Loucy (cell line): ENCODE results near the gene PLEKHA7.
A peak's percentile ranks its signal among the peaks of the same experiment; 100 is the strongest.

Experiments used
- H2AFZ ChIP-seq: fragments of 200-600 bp; sonication (generic); 2 replicates; pipeline ENCODE4 v1.6.0; 2016; ENCODE audit warnings: antibody characterized with exemption, mild to moderate bottlenecking, low read length, moderate library complexity
- H3F3A ChIP-seq: fragments of 200-600 bp; 2 replicates; pipeline ENCODE4 v1.6.0; 2016; ENCODE audit warnings: antibody characterized with exemption, low read depth, mild to moderate bottlenecking
- H3K27me3 ChIP-seq: fragments of 200-600 bp; sonication (generic); 2 replicates; pipeline ENCODE4 v1.6.1; 2014; ENCODE audit warnings: low read length, mild to moderate bottlenecking; ENCODE audit not compliant: insufficient read depth, poor library complexity, severe bottlenecking
- H3K36me3 ChIP-seq: fragments of 200-600 bp; sonication (generic); 2 replicates; pipeline ENCODE4 v1.6.1; 2016; ENCODE audit warnings: low read length; ENCODE audit not compliant: insufficient read depth
- H3K4me1 ChIP-seq: fragments of 200-600 bp; sonication (generic); 2 replicates; pipeline ENCODE4 v1.5.1; 2014; ENCODE audit warnings: low read length, mild to moderate bottlenecking; ENCODE audit not compliant: insufficient read depth, poor library complexity, severe bottlenecking
- H3K4me2 ChIP-seq: fragments of 200-600 bp; sonication (generic); 2 replicates; pipeline ENCODE4 v1.6.0; 2014; ENCODE audit warnings: antibody characterized with exemption, low read length, low read depth, mild to moderate bottlenecking; ENCODE audit not compliant: poor library complexity, severe bottlenecking
- H3K4me3 ChIP-seq: fragments of 200-600 bp; sonication (generic); 2 replicates; pipeline ENCODE4 v1.5.1; 2014; ENCODE audit warnings: low read length, mild to moderate bottlenecking, mixed read lengths; ENCODE audit not compliant: poor library complexity, severe bottlenecking
- H3K79me2 ChIP-seq: fragments of 200-600 bp; sonication (generic); 2 replicates; pipeline ENCODE4 v1.6.1; 2014; ENCODE audit warnings: low read length; ENCODE audit not compliant: insufficient read depth
- H3K9ac ChIP-seq: fragments of 200-600 bp; sonication (generic); 2 replicates; pipeline ENCODE4 v1.6.0; 2014; ENCODE audit warnings: mild to moderate bottlenecking, low read depth, low read length, moderate library complexity; ENCODE audit not compliant: poor library complexity, severe bottlenecking
- H3K9me2 ChIP-seq: fragments of 200-600 bp; sonication (generic); replicated peaks from 2 replicates; pipeline ENCODE4 v1.6.1; 2016; ENCODE audit warnings: low read depth, low read length, mixed read lengths
- H3K9me3 ChIP-seq: fragments of 200-600 bp; sonication (generic); 2 replicates; pipeline ENCODE4 v1.6.1; 2014; ENCODE audit warnings: mild to moderate bottlenecking, antibody characterized with exemption, low read length, low read depth; ENCODE audit not compliant: insufficient read depth
- H4K20me1 ChIP-seq: fragments of 200-600 bp; sonication (generic); 2 replicates; pipeline ENCODE4 v1.6.0; 2014; ENCODE audit warnings: antibody characterized with exemption, low read length, mild to moderate bottlenecking; ENCODE audit not compliant: insufficient read depth, poor library complexity, severe bottlenecking
- EZH2phosphoT487 ChIP-seq: fragments of 200-600 bp; IDR thresholded peaks from 2 replicates; pipeline ENCODE4 v1.6.1; 2018; ENCODE audit warnings: antibody characterized with exemption, mild to moderate bottlenecking, moderate library complexity, borderline replicate concordance
- TF ChIP-seq, protein P1 (sequence below): fragments of 200-600 bp; sonication (generic); conservative IDR thresholded peaks from 2 replicates; pipeline ENCODE4 v1.5.1; 2014; ENCODE audit warnings: mild to moderate bottlenecking, antibody characterized with exemption, low read length

PLEKHA7 gene

GRCh38 chr11:16986434-16987204 is 27.6 kb downstream of the PLEKHA7 start:
- peak overlapping the region; percentile 12 for H3K9ac ChIP-seq
- H3K9me2 ChIP-seq, result no peaks in the 10 kb centered on the region
- no peaks in the 10 kb centered on the region for H3K36me3 ChIP-seq
- H2AFZ ChIP-seq, result peak overlapping the region; percentile 56
- H3K4me2 ChIP-seq, result peak overlapping the region; percentile 71
- H3K4me3 ChIP-seq, result peak overlapping the region; percentile 62
- no peaks in the 10 kb centered on the region for H3K9me3 ChIP-seq
- TF ChIP-seq EZH2phosphoT487, result no peak
- TF ChIP-seq, protein P1, sequence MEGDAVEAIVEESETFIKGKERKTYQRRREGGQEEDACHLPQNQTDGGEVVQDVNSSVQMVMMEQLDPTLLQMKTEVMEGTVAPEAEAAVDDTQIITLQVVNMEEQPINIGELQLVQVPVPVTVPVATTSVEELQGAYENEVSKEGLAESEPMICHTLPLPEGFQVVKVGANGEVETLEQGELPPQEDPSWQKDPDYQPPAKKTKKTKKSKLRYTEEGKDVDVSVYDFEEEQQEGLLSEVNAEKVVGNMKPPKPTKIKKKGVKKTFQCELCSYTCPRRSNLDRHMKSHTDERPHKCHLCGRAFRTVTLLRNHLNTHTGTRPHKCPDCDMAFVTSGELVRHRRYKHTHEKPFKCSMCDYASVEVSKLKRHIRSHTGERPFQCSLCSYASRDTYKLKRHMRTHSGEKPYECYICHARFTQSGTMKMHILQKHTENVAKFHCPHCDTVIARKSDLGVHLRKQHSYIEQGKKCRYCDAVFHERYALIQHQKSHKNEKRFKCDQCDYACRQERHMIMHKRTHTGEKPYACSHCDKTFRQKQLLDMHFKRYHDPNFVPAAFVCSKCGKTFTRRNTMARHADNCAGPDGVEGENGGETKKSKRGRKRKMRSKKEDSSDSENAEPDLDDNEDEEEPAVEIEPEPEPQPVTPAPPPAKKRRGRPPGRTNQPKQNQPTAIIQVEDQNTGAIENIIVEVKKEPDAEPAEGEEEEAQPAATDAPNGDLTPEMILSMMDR, result no peak
- H3K79me2 ChIP-seq, result peaks cover 13% of the 10 kb centered on the region; the same call in 1 of the 2 replicates
- peaks cover 25% of the 10 kb centered on the region for H3K4me1 ChIP-seq
- H3K27me3 ChIP-seq, result no peaks in the 10 kb centered on the region
- H4K20me1 ChIP-seq, result no peaks in the 10 kb centered on the region
- H3F3A ChIP-seq, result no peaks in the 10 kb centered on the region

DNA sequence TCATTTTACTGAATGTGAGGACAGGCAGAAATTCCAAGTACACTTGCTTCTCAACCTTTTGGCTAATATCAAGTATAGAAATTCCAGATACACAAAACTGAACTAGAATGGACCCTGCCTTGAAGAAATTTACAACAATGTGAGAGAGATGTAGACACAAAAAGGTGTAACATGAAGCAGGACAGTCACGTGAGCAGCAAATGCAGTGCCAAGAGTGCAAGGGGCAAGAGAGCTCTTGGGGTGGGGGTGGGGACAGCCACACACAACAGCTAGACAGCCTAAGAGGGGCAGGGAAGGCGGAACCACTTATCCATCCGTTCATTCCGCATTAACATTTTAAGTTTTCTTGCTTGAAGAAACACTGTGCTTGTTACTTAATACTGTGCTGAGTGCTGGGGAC is 28.9 kb downstream of the PLEKHA7 start:
- Histone ChIP-seq H3K9ac (no peak overlapping the region), H3K36me3 (no peaks in the 10 kb centered on the region), H3K9me3 (no peaks in the 10 kb centered on the region), H3K79me2 (peaks cover 13% of the 10 kb centered on the region; the same call in 1 of the 2 replicates), H2AFZ (no peak overlapping the region), H3F3A (no peaks in the 10 kb centered on the region), H3K4me2 (no peak overlapping the region), H4K20me1 (no peaks in the 10 kb centered on the region), H3K4me3 (no peak overlapping the region), H3K27me3 (no peaks in the 10 kb centered on the region), H3K9me2 (no peaks in the 10 kb centered on the region), H3K4me1 (peaks cover 25% of the 10 kb centered on the region)
- no peak for TF ChIP-seq EZH2phosphoT487
- TF ChIP-seq, protein P1, result no peak

GRCh38 chr11:16984229-16984628 is 30.0 kb downstream of the PLEKHA7 start:
- peaks cover 25% of the 10 kb centered on the region for H3K4me1 ChIP-seq
- no peak overlapping the region for H3K4me2 ChIP-seq
- H3K4me3 ChIP-seq, result no peak overlapping the region
- H3K79me2 ChIP-seq, result peaks cover 16% of the 10 kb centered on the region; the same call in 1 of the 2 replicates
- H3K36me3 ChIP-seq, result no peaks in the 10 kb centered on the region
- TF ChIP-seq, protein P1, result no peak
- no peak for TF ChIP-seq EZH2phosphoT487
- H4K20me1 ChIP-seq, result no peaks in the 10 kb centered on the region
- no peaks in the 10 kb centered on the region for H3K9me2 ChIP-seq
- no peaks in the 10 kb centered on the region for H3K9me3 ChIP-seq
- no peak overlapping the region for H3K9ac ChIP-seq
- no peaks in the 10 kb centered on the region for H3F3A ChIP-seq
- H2AFZ ChIP-seq, result no peak overlapping the region
- H3K27me3 ChIP-seq, result no peaks in the 10 kb centered on the region
